HG03175 (cell line): Measurements from ENCODE around the gene REV3L.

Experiments used
- ATAC-seq: cut with Tn5 transposase; IDR thresholded peaks from one replicate; pipeline ENCODE4 v1.9.1; 2021; ENCODE audit warnings: mild to moderate bottlenecking, moderate library complexity; ENCODE audit not compliant: unreplicated experiment

REV3L gene

GRCh38 chr6:111428811-111429210 lies 54.2 kb downstream of the REV3L start:
- ATAC-seq = no peak

- peak; percentile 73 for ATAC-seq
Measured at GRCh38 chr6:111427341-111428116, 55.5 kb downstream of the REV3L start.

GRCh38 chr6:111423960-111424846 lies 58.8 kb downstream of the REV3L start:
- ATAC-seq = no peak

- no peak for ATAC-seq
Measured at GRCh38 chr6:111423055-111423633, 59.9 kb downstream of the REV3L start.

- ATAC-seq = no peak
Measured at GRCh38 chr6:111418971-111419693, 63.9 kb downstream of the REV3L start.

GRCh38 chr6:111417946-111418345 lies 65.1 kb downstream of the REV3L start:
- no peak for ATAC-seq

- no peak for ATAC-seq
Measured at GRCh38 chr6:111417181-111417585, 65.8 kb downstream of the REV3L start.

GRCh38 chr6:111416529-111416928 lies 66.5 kb downstream of the REV3L start:
- ATAC-seq = no peak

- ATAC-seq = no peak
Measured at GRCh38 chr6:111414373-111414772, 68.6 kb downstream of the REV3L start.

- ATAC-seq = peak; percentile 75
Measured at GRCh38 chr6:111411978-111412566, 70.9 kb downstream of the REV3L start.

GRCh38 chr6:111411046-111411445 lies 72.0 kb downstream of the REV3L start:
- no peak for ATAC-seq

GRCh38 chr6:111410371-111410770 lies 72.6 kb downstream of the REV3L start:
- ATAC-seq = no peak

GRCh38 chr6:111409430-111409829 lies 73.6 kb downstream of the REV3L start:
- ATAC-seq = no peak

GRCh38 chr6:111407686-111408085 lies 75.3 kb downstream of the REV3L start:
- no peak for ATAC-seq

GRCh38 chr6:111406200-111406721 lies 76.8 kb downstream of the REV3L start:
- ATAC-seq = peak; percentile 100

- no peak for ATAC-seq
Measured at GRCh38 chr6:111403388-111403787, 79.6 kb downstream of the REV3L start.

GRCh38 chr6:111399626-111400025 lies 83.4 kb downstream of the REV3L start:
- ATAC-seq = no peak

GRCh38 chr6:111388681-111389080 lies 94.3 kb downstream of the REV3L start:
- no peak for ATAC-seq

- no peak for ATAC-seq
Measured at GRCh38 chr6:111382476-111383294, 100.3 kb downstream of the REV3L start.
